Measurements from ENCODE around the gene RPLP2. TPM values are rescaled to one million over a fixed set of nuclear protein-coding genes. Genes with fewer than 3 reads are reported as not detected.

The RPLP2 gene
- total RNA-seq, 1 donor from 2014 or later = 1,900 TPM

GRCh38 chr11:862081-862661 is 52.4 kb downstream of the RPLP2 start:
- intact Hi-C loops (cut with micrococcal nuclease) = no loop called here

Other genes starting within 250 kb of the RPLP2 start
- 1.1 and 1.7 TPM in 2 replicates for gene LMNTD2, start 249.2 kb upstream of the RPLP2 start, total RNA-seq
- gene RASSF7, start 249.0 kb upstream of the RPLP2 start, total RNA-seq = 22.4 and 23.8 TPM in 2 replicates
- gene PHRF1, start 233.5 kb upstream of the RPLP2 start, total RNA-seq = 51.2 and 51.9 TPM in 2 replicates
- 130 and 133 TPM in 2 replicates for gene IRF7, start 194.0 kb upstream of the RPLP2 start, total RNA-seq
- not detected in 2 replicates for gene CDHR5, start 185.0 kb upstream of the RPLP2 start, total RNA-seq
- gene SCT, start 182.8 kb upstream of the RPLP2 start, total RNA-seq = not detected in 2 replicates
- gene DRD4, start 172.7 kb upstream of the RPLP2 start, total RNA-seq = 0.34 and 0.44 TPM in 2 replicates
- gene DEAF1, start 114.7 kb upstream of the RPLP2 start, total RNA-seq = 46.7 and 51.9 TPM in 2 replicates
- 27.1 and 27.8 TPM in 2 replicates for gene TMEM80, start 114.2 kb upstream of the RPLP2 start, total RNA-seq
- 11.9 and 12.9 TPM in 2 replicates for gene EPS8L2, start 103.7 kb upstream of the RPLP2 start, total RNA-seq
- gene TALDO1, start 62.5 kb upstream of the RPLP2 start, total RNA-seq = 259 and 274 TPM in 2 replicates
- 51.3 and 59.0 TPM in 2 replicates for gene GATD1, start 32.5 kb upstream of the RPLP2 start, total RNA-seq
- gene CEND1, start 19.9 kb upstream of the RPLP2 start, total RNA-seq = 4.0 and 4.1 TPM in 2 replicates
- gene SLC25A22, start 11.7 kb upstream of the RPLP2 start, total RNA-seq = 60.2 and 65.2 TPM in 2 replicates
- 29.1 TPM in 2 replicates for gene PIDD1, start 4.7 kb upstream of the RPLP2 start, total RNA-seq
- 57.2 and 58.7 TPM in 2 replicates for gene PNPLA2, start 8.9 kb downstream of the RPLP2 start, total RNA-seq
- gene CRACR2B, start 18.0 kb downstream of the RPLP2 start, total RNA-seq = 1.3 and 1.9 TPM in 2 replicates
- gene CD151, start 23.0 kb downstream of the RPLP2 start, total RNA-seq = 24.6 and 24.7 TPM in 2 replicates
- 99.9 and 111 TPM in 2 replicates for gene POLR2L, start 32.6 kb downstream of the RPLP2 start, total RNA-seq
- gene TSPAN4, start 32.9 kb downstream of the RPLP2 start, total RNA-seq = 10.8 and 11.2 TPM in 2 replicates
- gene CHID1, start 100.8 kb downstream of the RPLP2 start, total RNA-seq = 53.4 and 54.7 TPM in 2 replicates
- gene AP2A2, start 115.9 kb downstream of the RPLP2 start, total RNA-seq = 67.6 and 69.7 TPM in 2 replicates
- not detected in 2 replicates for gene MUC6, start 226.8 kb downstream of the RPLP2 start, total RNA-seq

Measured in T-helper 1 cell treated with Interleukin-12 subunit alpha and Interleukin-12 subunit beta and Interleukin-4 antibody, amounts not matched to agents 30 ng/mL and 1 ng/mL, for 36 hours (primary cell).